B cell (primary cell): Measurements from ENCODE around the gene FAM120A. TPM values are rescaled to one million over a fixed set of nuclear protein-coding genes. Genes with fewer than 3 reads are reported as not detected.
A peak's percentile ranks its signal among the peaks of the same experiment; 100 is the strongest.

Source experiments
- ATAC-seq: fragments of 200-7000 bp; cut with Tn5 transposase; one replicate; pipeline ENCODE4 v1.10.0; 2021; ENCODE audit warnings: low read depth, mild to moderate bottlenecking, moderate number of reproducible peaks, moderate library complexity
- CTCF ChIA-PET: fragments of 350-600 bp; sonication (Branson Sonifier 250); formaldehyde crosslinking; loops from one replicate; lab custom pipeline; 2021; ENCODE audit warnings: antibody characterized with exemption, inconsistent platforms; lab: Charles Lee
- POLR2A ChIA-PET: fragments of 350-600 bp; sonication (Branson Sonifier 250); formaldehyde crosslinking; loops from one replicate; lab custom pipeline; 2021; ENCODE audit warnings: antibody characterized with exemption; lab: Charles Lee
- DNase-seq: peaks from one replicate; pipeline ENCODE4 v3.0.0; 2013
- H2AFZ ChIP-seq: 2 replicates; pipeline ENCODE4 v1.6.1; 2012; ENCODE audit warnings: mild to moderate bottlenecking, low read depth, low read length; ENCODE audit not compliant: insufficient read depth, poor library complexity, severe bottlenecking
- H3K27ac ChIP-seq, 2 donors: 1 replicate in 1 of 2; 2 replicates in 1 of 2; pipeline ENCODE4 v1.5.1; 2012 to 2013; ENCODE audit warnings: low read length in 2 of 2, mild to moderate bottlenecking in 2 of 2, moderate library complexity in 1 of 2
- H3K27me3 ChIP-seq, 4 experiments: fragments of 200-600 bp in 1 of 4; sonication (generic) in 1 of 4; replicated peaks in 1 of 4; 1 replicate in 2 of 4; 2 replicates in 2 of 4; pipeline versions ENCODE4 v1.6.1 to v1.7.0; 2013 to 2016; ENCODE audit warnings: low read length in 3 of 4, mild to moderate bottlenecking in 2 of 4, mixed read lengths in 1 of 4, moderate library complexity in 1 of 4; ENCODE audit not compliant: insufficient read depth in 4 of 4, control insufficient read depth in 3 of 4; ENCODE audit errors: control extremely low read depth in 1 of 4
- H3K36me3 ChIP-seq, 2 experiments: replicated peaks in 1 of 2; 1 replicate in 1 of 2; 2 replicates in 1 of 2; pipeline versions ENCODE4 v1.6.1 to v1.7.1; 2013; ENCODE audit warnings: low read length in 1 of 2; ENCODE audit not compliant: insufficient read depth in 2 of 2, control insufficient read depth in 1 of 2; ENCODE audit errors: control extremely low read depth in 1 of 2, extremely low read depth in 1 of 2
- H3K4me1 ChIP-seq, 2 donors: fragments of 200-600 bp in 1 of 2; sonication (generic) in 1 of 2; 1 replicate in 1 of 2; 2 replicates in 1 of 2; pipeline versions ENCODE4 v1.5.1 to v1.6.1; 2013 to 2017; ENCODE audit warnings: low read length in 2 of 2; ENCODE audit not compliant: control insufficient read depth in 2 of 2, insufficient read depth in 2 of 2
- H3K4me2 ChIP-seq: replicated peaks from 2 replicates; pipeline ENCODE3; 2012; ENCODE audit warnings: mild to moderate bottlenecking, low read depth, low read length; ENCODE audit not compliant: poor library complexity, severe bottlenecking
- H3K4me3 ChIP-seq, 5 experiments: fragments of 200-600 bp in 1 of 5; sonication (generic) in 1 of 5; 1 replicate in 3 of 5; 2 replicates in 2 of 5; pipeline versions ENCODE4 v1.5.1 to v1.7.0; 2011 to 2016; ENCODE audit warnings: low read length in 4 of 5, mild to moderate bottlenecking in 4 of 5, low read depth in 2 of 5, control low read depth in 1 of 5, moderate library complexity in 1 of 5; ENCODE audit not compliant: insufficient read depth in 1 of 5; ENCODE audit errors: control extremely low read depth in 1 of 5, extremely low read depth in 1 of 5
- H3K79me2 ChIP-seq: fragments of 200-600 bp; sonication (generic); one replicate; pipeline ENCODE4 v1.6.0; 2016; ENCODE audit warnings: low read length; ENCODE audit not compliant: control insufficient read depth, insufficient read depth
- H3K9ac ChIP-seq: fragments of 200-600 bp; sonication (generic); 2 replicates; pipeline ENCODE4 v1.6.1; 2017; ENCODE audit warnings: mild to moderate bottlenecking, low read length, moderate library complexity
- H3K9me3 ChIP-seq, 3 donors: one replicate each; pipeline versions ENCODE4 v1.6.1 to v1.7.1; 2013; ENCODE audit warnings: low read length in 2 of 3; ENCODE audit not compliant: control insufficient read depth in 2 of 3, insufficient read depth in 1 of 3; ENCODE audit errors: control extremely low read depth in 1 of 3
- H4K20me1 ChIP-seq: 2 replicates; pipeline ENCODE4 v1.6.0; 2012; ENCODE audit warnings: mild to moderate bottlenecking, low read length; ENCODE audit not compliant: insufficient read depth, control insufficient read depth, poor library complexity, severe bottlenecking
- H3K27ac Mint-ChIP-seq: one replicate; pipeline ENCODE4 v1.8.0; 2021; ENCODE audit warnings: mixed read lengths
- H3K27me3 Mint-ChIP-seq: one replicate; pipeline ENCODE4 v1.8.0; 2021; ENCODE audit warnings: mixed read lengths
- H3K4me1 Mint-ChIP-seq: one replicate; pipeline ENCODE4 v1.8.0; 2021; ENCODE audit warnings: mixed read lengths
- H3K4me3 Mint-ChIP-seq: one replicate; pipeline ENCODE4 v1.8.0; 2021; ENCODE audit warnings: mixed read lengths
- H3K9me3 Mint-ChIP-seq: one replicate; pipeline ENCODE4 v1.8.0; 2022; ENCODE audit warnings: mixed read lengths; ENCODE audit not compliant: insufficient read depth
- EZH2 ChIP-seq: IDR thresholded peaks from 2 replicates; pipeline ENCODE4 v1.6.1; 2012; ENCODE audit warnings: borderline replicate concordance, low read depth, mild to moderate bottlenecking, moderate library complexity, low read length; ENCODE audit not compliant: insufficient read depth, poor library complexity, severe bottlenecking
- WGBS: methylation state at CpG from one replicate; pipeline ENCODE4 v1.1.5; 2013; ENCODE audit warnings: missing lambda C conversion rate; ENCODE audit not compliant: insufficient coverage; 5-methylcytosine and 5-hydroxymethylcytosine counted together
- intact Hi-C: fragments of 100-400 bp; cut with micrococcal nuclease; formaldehyde crosslinking; loops from one replicate; pipeline ENCODE4 v1.10.0; 2022
- polyA plus RNA-seq: library from polyadenylated mRNA; depleted of rRNA; stranded (reverse); fragments of >200 nt; gene quantifications from 2 replicates; pipeline ENCODE4 v1.2.3, GENCODE V29; 2012
- total RNA-seq, 2 donors: library from RNA; stranded (reverse); fragments of 120-200 nt in 1 of 2; gene quantifications; 1 replicate in 1 of 2; 2 replicates in 1 of 2; pipeline versions ENCODE4 v1.2.3 to v1.2.4, GENCODE V29; 2013 to 2022
- TF ChIP-seq, protein P1 (sequence below): fragments of 200-600 bp; IDR thresholded peaks from one replicate; pipeline ENCODE4 v1.8.0; 2022; ENCODE audit warnings: antibody characterized with exemption, mild to moderate bottlenecking

FAM120A gene
- total and polyA plus RNA-seq, 2 donors (not counting 1 experiment from before 2014, with no cell fraction given), result 48.4 to 105 TPM

- POLR2A ChIA-PET, result no interaction called here
Measured at GRCh38 chr9:93496285-93496684, 44.8 kb downstream of the FAM120A start.

DNA sequence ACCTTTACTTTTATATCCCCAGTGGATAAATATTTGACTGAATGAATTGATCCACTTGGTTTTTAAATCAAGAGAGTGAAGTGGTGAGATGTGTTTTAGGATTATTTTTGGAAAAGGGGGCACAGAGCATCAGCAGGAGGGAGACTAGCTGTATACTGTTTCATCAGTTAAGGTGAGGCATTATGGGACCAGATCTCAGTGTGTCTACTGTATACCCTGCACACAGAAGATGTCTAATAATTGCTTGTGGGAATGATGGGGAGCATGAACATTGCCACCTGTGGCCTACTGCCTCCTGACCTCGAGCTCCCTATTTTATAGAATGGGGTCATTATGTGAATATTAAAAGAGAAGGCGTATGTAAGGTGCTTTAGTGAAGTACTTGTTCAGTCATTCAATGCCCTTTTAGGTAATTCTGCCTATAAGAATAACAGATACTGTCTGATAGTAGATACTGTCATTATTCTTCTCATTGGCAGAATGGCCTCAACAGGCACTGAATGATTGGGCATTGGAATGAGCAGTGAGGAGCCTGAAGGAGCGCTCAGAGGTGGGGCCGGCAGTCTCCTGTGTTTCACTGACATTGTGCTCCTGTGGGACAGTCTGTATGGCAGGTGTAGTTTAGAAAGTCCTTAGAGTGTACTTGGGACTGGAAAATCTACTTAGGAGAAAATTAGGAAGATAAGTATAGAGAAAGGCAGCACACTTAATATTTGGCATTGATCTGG is 49.2 kb downstream of the FAM120A start:
- H3K27me3 Mint-ChIP-seq, result no peaks in the 10 kb centered on the region
- Histone ChIP-seq H3K9ac (no peak overlapping the region), H3K27ac (peak overlapping the region in 1 of 2 donors; percentile 61), H3K9me3 (no peaks in the 10 kb centered on the region), H3K4me2 (peak overlapping the region; percentile 39), H3K27me3 (no peaks in the 10 kb centered on the region), H3K36me3 (peaks cover 4 to 39% of the 10 kb centered on the region in 2 experiments), H2AFZ (peak overlapping the region; percentile 35), H3K4me1 (peaks cover 16 to 25% of the 10 kb centered on the region in 2 donors), H4K20me1 (peaks cover 24% of the 10 kb centered on the region), H3K4me3 (no peak overlapping the region), H3K79me2 (peaks cover 21% of the 10 kb centered on the region)
- H3K4me1 Mint-ChIP-seq, result peaks cover 41% of the 10 kb centered on the region
- TF ChIP-seq EZH2, result no peak
- TF ChIP-seq, protein P1, sequence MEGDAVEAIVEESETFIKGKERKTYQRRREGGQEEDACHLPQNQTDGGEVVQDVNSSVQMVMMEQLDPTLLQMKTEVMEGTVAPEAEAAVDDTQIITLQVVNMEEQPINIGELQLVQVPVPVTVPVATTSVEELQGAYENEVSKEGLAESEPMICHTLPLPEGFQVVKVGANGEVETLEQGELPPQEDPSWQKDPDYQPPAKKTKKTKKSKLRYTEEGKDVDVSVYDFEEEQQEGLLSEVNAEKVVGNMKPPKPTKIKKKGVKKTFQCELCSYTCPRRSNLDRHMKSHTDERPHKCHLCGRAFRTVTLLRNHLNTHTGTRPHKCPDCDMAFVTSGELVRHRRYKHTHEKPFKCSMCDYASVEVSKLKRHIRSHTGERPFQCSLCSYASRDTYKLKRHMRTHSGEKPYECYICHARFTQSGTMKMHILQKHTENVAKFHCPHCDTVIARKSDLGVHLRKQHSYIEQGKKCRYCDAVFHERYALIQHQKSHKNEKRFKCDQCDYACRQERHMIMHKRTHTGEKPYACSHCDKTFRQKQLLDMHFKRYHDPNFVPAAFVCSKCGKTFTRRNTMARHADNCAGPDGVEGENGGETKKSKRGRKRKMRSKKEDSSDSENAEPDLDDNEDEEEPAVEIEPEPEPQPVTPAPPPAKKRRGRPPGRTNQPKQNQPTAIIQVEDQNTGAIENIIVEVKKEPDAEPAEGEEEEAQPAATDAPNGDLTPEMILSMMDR, result no peak
- H3K4me3 Mint-ChIP-seq, result no peak overlapping the region
- no peaks in the 10 kb centered on the region for H3K9me3 Mint-ChIP-seq
- peak overlapping the region; percentile 8 for H3K27ac Mint-ChIP-seq
- no peak for DNase-seq
- 75% methylated on average over 2 of the region's 4 CpGs for WGBS
- intact Hi-C loops, result no loop called here
- ATAC-seq, result no peak
- CTCF ChIA-PET, result no interaction called here
- POLR2A ChIA-PET, result interaction anchor here (0.6 kb wide), 1 partner anchor 8 kb away, joined by 3 read pairs; no protein-coding TSS in a partner anchor

More at GRCh38 chr9:93496285-93496684, 44.8 kb downstream of the FAM120A start:
- H3K27ac Mint-ChIP-seq, result no peak overlapping the region
- Histone ChIP-seq H3K4me1 (peaks cover 5 to 8% of the 10 kb centered on the region in 2 donors), H3K27me3 (no peaks in the 10 kb centered on the region), H4K20me1 (peaks cover 51% of the 10 kb centered on the region), H3K36me3 (peaks cover 3 to 65% of the 10 kb centered on the region in 2 experiments), H3K9ac (no peak overlapping the region), H2AFZ (no peak overlapping the region), H3K79me2 (peaks cover 49% of the 10 kb centered on the region), H3K27ac (no peak overlapping the region), H3K4me3 (no peak overlapping the region), H3K4me2 (no peak overlapping the region), H3K9me3 (no peaks in the 10 kb centered on the region)
- TF ChIP-seq EZH2, result no peak
- TF ChIP-seq, protein P1, result no peak
- no peaks in the 10 kb centered on the region for H3K27me3 Mint-ChIP-seq
- 80% methylated on average over 1 of the region's 3 CpGs for WGBS
- H3K9me3 Mint-ChIP-seq, result no peaks in the 10 kb centered on the region
- no peak overlapping the region for H3K4me3 Mint-ChIP-seq
- ATAC-seq (no peak), DNase-seq (no peak)
- H3K4me1 Mint-ChIP-seq, result peaks cover 18% of the 10 kb centered on the region
- CTCF ChIA-PET, result no interaction called here
- intact Hi-C loops, result no loop called here
